HEK293 (cell line): ENCODE measurements around the gene GALNTL6.

Experiments used
- ATF2 ChIP-seq: fragments of 450-650 bp; formaldehyde crosslinking; IDR thresholded peaks from 2 replicates; pipeline ENCODE4 v1.5.1; 2016; ENCODE audit warnings: missing biosample characterization, missing genetic modification characterization, low read depth
- CTCF ChIP-seq: fragments of 450-650 bp; formaldehyde crosslinking; IDR thresholded peaks from 2 replicates; pipeline ENCODE4 v1.5.1; 2016; ENCODE audit warnings: missing biosample characterization, missing genetic modification characterization
- KLF16 ChIP-seq: fragments of 450-650 bp; formaldehyde crosslinking; IDR thresholded peaks from 2 replicates; pipeline ENCODE4 v1.5.1; 2017; ENCODE audit warnings: missing biosample characterization, missing genetic modification characterization
- MZF1 ChIP-seq: fragments of 450-650 bp; formaldehyde crosslinking; IDR thresholded peaks from 2 replicates; pipeline ENCODE4 v1.5.1; 2017; ENCODE audit warnings: missing biosample characterization, missing genetic modification characterization, borderline replicate concordance
- ZBTB21 ChIP-seq: fragments of 450-650 bp; formaldehyde crosslinking; IDR thresholded peaks from 2 replicates; pipeline ENCODE4 v1.5.1; 2017; ENCODE audit warnings: missing biosample characterization, missing genetic modification characterization
- ZNF10 ChIP-seq: fragments of 450-650 bp; formaldehyde crosslinking; IDR thresholded peaks from 2 replicates; pipeline ENCODE4 v1.5.1; 2017; ENCODE audit warnings: missing biosample characterization, missing genetic modification characterization
- ZNF16 ChIP-seq: fragments of 450-650 bp; formaldehyde crosslinking; IDR thresholded peaks from 2 replicates; pipeline ENCODE4 v1.5.1; 2016; ENCODE audit warnings: low read depth, missing biosample characterization, missing genetic modification characterization
- ZNF302 ChIP-seq: fragments of 450-650 bp; formaldehyde crosslinking; IDR thresholded peaks from 2 replicates; pipeline ENCODE4 v1.5.1; 2016; ENCODE audit warnings: missing biosample characterization, missing genetic modification characterization, low read depth
- ZNF335 ChIP-seq: fragments of 450-650 bp; formaldehyde crosslinking; conservative IDR thresholded peaks from 2 replicates; pipeline ENCODE4 v1.5.1; 2016; ENCODE audit warnings: missing biosample characterization, missing genetic modification characterization
- ZNF600 ChIP-seq: fragments of 450-650 bp; formaldehyde crosslinking; IDR thresholded peaks from 2 replicates; pipeline ENCODE4 v1.5.1; 2016; ENCODE audit warnings: missing biosample characterization, missing genetic modification characterization
- ZNF623 ChIP-seq: fragments of 450-650 bp; formaldehyde crosslinking; IDR thresholded peaks from 2 replicates; pipeline ENCODE4 v1.5.1; 2016; ENCODE audit warnings: missing biosample characterization, missing genetic modification characterization
- ZNF704 ChIP-seq: fragments of 450-650 bp; formaldehyde crosslinking; IDR thresholded peaks from 2 replicates; pipeline ENCODE4 v1.5.1; 2016; ENCODE audit warnings: missing biosample characterization, missing genetic modification characterization
- ZNF707 ChIP-seq: fragments of 450-650 bp; formaldehyde crosslinking; IDR thresholded peaks from 2 replicates; pipeline ENCODE4 v1.5.1; 2016; ENCODE audit warnings: missing biosample characterization, missing genetic modification characterization

GRCh38 chr4:172770787-172771186, 957.6 kb downstream of the GALNTL6 start:
- TF ChIP-seq ZNF335 (no peak), ZNF600 (tag by site-specific recombination) (no peak), ATF2 (tag by site-specific recombination) (no peak), ZNF704 (tag by site-specific recombination) (no peak), CTCF (tag by site-specific recombination) (no peak), ZNF707 (no peak), ZNF16 (tag by site-specific recombination) (no peak), ZNF10 (tag by site-specific recombination) (no peak), MZF1 (tag by site-specific recombination) (no peak), ZBTB21 (tag by site-specific recombination) (no peak), ZNF623 (tag by site-specific recombination) (no peak), KLF16 (tag by site-specific recombination) (no peak), ZNF302 (tag by site-specific recombination) (no peak)
